Esophagus muscularis mucosa (tissue), 3 donors: ENCODE data around the gene NSMCE1.

Source experiments
- EP300 ChIP-seq: sonication (generic); formaldehyde crosslinking; IDR thresholded peaks from one replicate; pipeline ENCODE4 v1.6.1; 2017; ENCODE audit warnings: antibody characterized with exemption
- POLR2A ChIP-seq: fragments of 450-650 bp; IDR thresholded peaks from one replicate; pipeline ENCODE4 v1.6.1; 2017; ENCODE audit warnings: antibody characterized with exemption, moderate library complexity, mild to moderate bottlenecking, low read depth
- POLR2AphosphoS5 ChIP-seq, 2 donors: sonication (generic); formaldehyde crosslinking; IDR thresholded peaks; one replicate each; pipeline ENCODE4 v1.6.1; 2017; ENCODE audit warnings: antibody characterized with exemption in 2 of 2

DNA sequence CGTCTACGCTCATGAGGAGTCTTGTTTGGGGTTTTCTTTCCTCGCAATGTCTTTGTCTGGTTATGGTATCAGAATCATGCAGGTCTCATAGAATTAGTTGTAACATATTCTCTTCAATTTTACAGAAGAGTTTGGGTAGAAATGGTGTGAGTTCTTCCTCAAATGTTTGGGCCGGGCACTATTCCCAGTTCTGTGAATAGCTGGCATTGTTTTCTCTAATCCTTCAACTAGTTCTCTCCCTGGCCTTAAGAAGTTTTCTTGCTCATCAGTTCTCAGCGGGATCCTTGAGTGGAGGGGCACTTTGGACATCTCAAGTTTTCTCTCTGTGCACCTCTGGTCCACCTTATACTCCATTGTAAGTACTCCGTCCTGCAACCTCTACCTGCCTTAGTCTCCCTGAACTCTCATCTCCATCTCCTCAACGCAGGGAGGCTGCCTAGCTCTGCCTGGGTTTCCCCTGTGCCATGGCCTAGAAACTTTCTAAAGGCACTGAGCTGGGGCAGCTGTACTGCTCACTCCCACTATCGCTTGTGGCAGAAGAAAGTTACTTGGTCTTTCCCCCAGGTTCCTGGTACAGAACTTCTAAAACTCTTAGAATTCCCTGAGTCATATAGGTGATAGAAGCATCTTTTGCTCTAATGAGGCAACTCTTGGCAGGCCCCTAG, 16.9 kb downstream of the NSMCE1 start:
- TF ChIP-seq POLR2AphosphoS5 (IDR thresholded peaks at IDR 0.05), result no peak
- TF ChIP-seq POLR2A, result no peak
- TF ChIP-seq EP300, result no peak
